NT2/D1 (cell line): Measurements from ENCODE around the gene DPT.

ENCODE experiments used
- SUZ12 ChIP-seq: IDR thresholded peaks from 2 replicates; pipeline ENCODE4 v1.6.1; 2011; ENCODE audit not compliant: insufficient read length, insufficient read depth; ENCODE audit errors: extremely low read depth
- YY1 ChIP-seq: IDR thresholded peaks from 2 replicates; pipeline ENCODE4 v1.6.1; 2011; ENCODE audit not compliant: insufficient read length, insufficient read depth

DNA sequence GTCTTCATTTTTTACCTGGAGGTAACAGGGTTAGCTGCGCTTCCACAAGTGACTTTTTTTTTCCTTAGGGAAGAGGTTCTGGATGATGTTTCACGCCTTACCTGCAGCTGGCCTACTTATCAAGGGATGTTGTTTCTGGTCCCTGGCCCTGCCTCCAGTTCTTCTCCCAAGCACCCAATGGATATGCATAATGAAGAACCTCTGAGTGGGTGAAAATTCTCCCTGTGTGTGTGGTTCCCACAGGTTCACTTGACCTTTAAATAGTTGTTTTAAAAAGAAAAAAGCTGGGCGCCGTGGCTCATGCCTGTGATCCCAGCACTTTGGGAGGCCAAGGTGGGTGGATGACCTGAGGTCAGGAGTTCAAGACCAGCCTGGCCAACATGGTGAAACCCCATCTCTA is 31.8 kb upstream of the DPT start:
- TF ChIP-seq YY1 (no peak), SUZ12 (no peak)
